ENCODE data around the gene RAB3IP. TPM values are rescaled to one million over a fixed set of nuclear protein-coding genes. Genes with fewer than 3 reads are reported as not detected.

RAB3IP gene
- total RNA-seq, 3 donors from 2014 or later, result 12.5 to 45.5 (median 21.6) TPM

- TF ChIP-seq POLR2A (IDR thresholded peaks at IDR 0.05) (no peak), POLR2AphosphoS5 (IDR thresholded peaks at IDR 0.05) (no peak)
- TF ChIP-seq, protein P1, sequence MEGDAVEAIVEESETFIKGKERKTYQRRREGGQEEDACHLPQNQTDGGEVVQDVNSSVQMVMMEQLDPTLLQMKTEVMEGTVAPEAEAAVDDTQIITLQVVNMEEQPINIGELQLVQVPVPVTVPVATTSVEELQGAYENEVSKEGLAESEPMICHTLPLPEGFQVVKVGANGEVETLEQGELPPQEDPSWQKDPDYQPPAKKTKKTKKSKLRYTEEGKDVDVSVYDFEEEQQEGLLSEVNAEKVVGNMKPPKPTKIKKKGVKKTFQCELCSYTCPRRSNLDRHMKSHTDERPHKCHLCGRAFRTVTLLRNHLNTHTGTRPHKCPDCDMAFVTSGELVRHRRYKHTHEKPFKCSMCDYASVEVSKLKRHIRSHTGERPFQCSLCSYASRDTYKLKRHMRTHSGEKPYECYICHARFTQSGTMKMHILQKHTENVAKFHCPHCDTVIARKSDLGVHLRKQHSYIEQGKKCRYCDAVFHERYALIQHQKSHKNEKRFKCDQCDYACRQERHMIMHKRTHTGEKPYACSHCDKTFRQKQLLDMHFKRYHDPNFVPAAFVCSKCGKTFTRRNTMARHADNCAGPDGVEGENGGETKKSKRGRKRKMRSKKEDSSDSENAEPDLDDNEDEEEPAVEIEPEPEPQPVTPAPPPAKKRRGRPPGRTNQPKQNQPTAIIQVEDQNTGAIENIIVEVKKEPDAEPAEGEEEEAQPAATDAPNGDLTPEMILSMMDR (IDR thresholded peaks at IDR 0.05), result no peak
- no peaks in the 10 kb centered on the region for H3K27me3 ChIP-seq
- no peak overlapping the region for H3K4me3 ChIP-seq
- DNase-seq (ENCODE audit: low spot score in 2 of 2), result no peak
- intact Hi-C loops (cut with DNase I; ENCODE audit: low total_unique reads), result no loop called here
- H3K27ac ChIP-seq, result no peak overlapping the region
- no peaks in the 10 kb centered on the region for H3K4me1 ChIP-seq
- H3K9me3 ChIP-seq, result peaks cover 8 to 9% of the 10 kb centered on the region in 2 donors
- no peaks in the 10 kb centered on the region for H3K36me3 ChIP-seq
Measured at GRCh38 chr12:69810870-69811498, 72.3 kb downstream of the RAB3IP start.

- Histone ChIP-seq H3K4me1 (peaks cover 0 to under 1% of the 10 kb centered on the region in 2 donors), H3K4me3 (no peak overlapping the region), H3K9me3 (no peaks in the 10 kb centered on the region), H3K27me3 (no peaks in the 10 kb centered on the region), H3K36me3 (no peaks in the 10 kb centered on the region), H3K27ac (no peak overlapping the region)
- intact Hi-C loops (cut with DNase I; ENCODE audit: low total_unique reads), result no loop called here
- no peak for DNase-seq (ENCODE audit: low spot score in 2 of 2)
- no peak for TF ChIP-seq POLR2AphosphoS5 (IDR thresholded peaks at IDR 0.05)
- TF ChIP-seq POLR2A (IDR thresholded peaks at IDR 0.05), result no peak
- TF ChIP-seq, protein P1 (IDR thresholded peaks at IDR 0.05), result no peak
Measured at GRCh38 chr12:69816082-69816481, 77.4 kb downstream of the RAB3IP start.

GRCh38 chr12:69821032-69821455 is 82.4 kb downstream of the RAB3IP start:
- no peaks in the 10 kb centered on the region for H3K27me3 ChIP-seq
- TF ChIP-seq, protein P1 (IDR thresholded peaks at IDR 0.05), result no peak
- no peak for TF ChIP-seq POLR2AphosphoS5 (IDR thresholded peaks at IDR 0.05)
- TF ChIP-seq POLR2A (IDR thresholded peaks at IDR 0.05), result no peak
- intact Hi-C loops (cut with DNase I; ENCODE audit: low total_unique reads), result loop anchor here (5.0 kb wide), 1 partner anchor 194 kb away; no protein-coding TSS in a partner anchor
- peaks cover 2 to 3% of the 10 kb centered on the region in 2 donors for H3K4me1 ChIP-seq
- H3K4me3 ChIP-seq, result no peak overlapping the region
- no peak for DNase-seq (ENCODE audit: low spot score in 2 of 2)
- H3K27ac ChIP-seq, result no peak overlapping the region
- no peaks in the 10 kb centered on the region for H3K9me3 ChIP-seq
- no peaks in the 10 kb centered on the region for H3K36me3 ChIP-seq

DNA sequence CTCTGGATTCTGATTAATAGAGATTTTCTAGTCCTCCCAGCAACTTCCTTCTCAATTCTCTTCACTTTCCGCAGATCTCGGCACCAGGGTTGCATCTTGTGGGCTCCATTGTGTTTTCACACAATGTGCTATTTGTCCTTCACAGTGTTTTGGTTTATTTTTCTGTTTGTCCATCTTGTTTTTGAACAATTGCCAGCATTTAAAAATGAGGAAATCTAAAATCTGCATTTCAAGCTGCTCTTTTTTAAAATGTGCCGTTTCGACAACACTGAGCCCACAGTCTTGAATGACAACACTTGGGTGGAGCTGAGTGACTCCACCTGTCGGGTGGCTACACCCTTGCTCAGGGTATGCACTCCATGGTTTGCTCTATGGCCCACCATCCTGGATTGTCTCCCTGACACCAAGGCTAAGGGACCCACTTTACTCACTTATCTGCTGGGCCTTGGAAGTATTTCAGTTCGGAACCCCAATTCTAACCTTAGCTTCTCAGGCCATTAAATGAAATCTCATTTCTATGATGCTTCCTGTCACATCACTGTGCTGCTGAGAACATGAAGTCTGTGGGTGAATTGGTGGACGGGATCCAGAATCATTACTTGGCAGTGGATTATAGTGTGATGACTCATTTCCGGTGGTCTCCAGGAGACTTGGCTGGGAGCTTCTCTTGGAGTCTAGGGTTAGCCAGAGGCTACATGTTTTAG is 82.9 kb downstream of the RAB3IP start:
- TF ChIP-seq, protein P1 (IDR thresholded peaks at IDR 0.05), result no peak
- TF ChIP-seq POLR2A (IDR thresholded peaks at IDR 0.05), result no peak
- TF ChIP-seq POLR2AphosphoS5 (IDR thresholded peaks at IDR 0.05), result no peak
- H3K27ac ChIP-seq, result no peak overlapping the region
- H3K4me1 ChIP-seq, result peaks cover 2 to 3% of the 10 kb centered on the region in 2 donors
- no peaks in the 10 kb centered on the region for H3K9me3 ChIP-seq
- no peaks in the 10 kb centered on the region for H3K36me3 ChIP-seq
- intact Hi-C loops (cut with DNase I; ENCODE audit: low total_unique reads), result loop anchor here (5.0 kb wide), 1 partner anchor 194 kb away; no protein-coding TSS in a partner anchor
- H3K27me3 ChIP-seq, result no peaks in the 10 kb centered on the region
- H3K4me3 ChIP-seq, result no peak overlapping the region
- DNase-seq (ENCODE audit: low spot score in 2 of 2), result no peak

All from breast epithelium (tissue), 4 donors.